GM04503 (cell line): ENCODE results near the gene JAKMIP1.

Source experiments
- DNase-seq: peaks from one replicate; pipeline ENCODE4 v3.0.0-alpha.2; 2012; ENCODE audit warnings: low read depth

The JAKMIP1 gene

GRCh38 chr4:6180841-6181631 lies 19.3 kb downstream of the JAKMIP1 start:
- DNase-seq = no peak

DNA sequence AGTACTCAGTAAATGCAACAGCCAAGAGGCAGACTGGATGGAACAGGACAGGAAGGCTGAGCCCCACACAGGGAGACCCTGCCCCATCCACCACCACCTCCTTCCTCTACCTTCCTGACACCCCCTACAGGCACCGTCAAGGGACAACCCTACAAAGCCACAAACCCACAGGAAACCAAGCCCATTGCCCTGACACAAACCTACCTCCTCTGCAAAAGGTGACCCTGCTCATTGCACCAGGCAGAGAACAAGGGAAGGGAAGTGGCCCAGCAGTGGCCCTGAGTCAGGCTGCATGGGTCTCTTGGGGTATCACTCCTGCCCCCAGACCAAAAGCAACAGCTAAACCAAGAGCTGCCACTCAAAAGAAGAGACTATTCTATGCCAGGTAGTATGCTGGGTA lies 21.0 kb downstream of the JAKMIP1 start:
- DNase-seq = no peak

DNA sequence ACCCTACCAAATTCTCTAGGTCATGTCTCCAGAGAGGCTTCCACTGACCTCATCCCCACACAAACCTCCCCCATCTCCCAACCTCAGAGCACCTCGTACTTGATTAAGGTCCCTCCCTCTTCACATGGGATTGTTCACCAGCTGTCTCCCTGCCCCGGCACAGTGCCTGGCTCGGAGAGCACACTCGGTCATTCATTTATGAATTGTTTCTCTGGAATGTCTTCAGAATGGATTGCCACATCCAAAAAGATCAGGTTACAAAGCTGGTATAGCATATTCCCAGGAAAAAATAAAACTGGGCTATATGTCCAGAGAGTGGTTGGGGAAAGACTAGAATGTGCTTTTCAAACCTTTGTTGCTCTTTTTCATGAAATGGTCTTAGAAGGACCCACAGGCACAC lies 21.6 kb downstream of the JAKMIP1 start:
- no peak for DNase-seq

- DNase-seq = no peak
Measured at GRCh38 chr4:6177587-6178197, 22.7 kb downstream of the JAKMIP1 start.

GRCh38 chr4:6175426-6175825 lies 24.9 kb downstream of the JAKMIP1 start:
- no peak for DNase-seq

GRCh38 chr4:6172927-6173200 lies 27.5 kb downstream of the JAKMIP1 start:
- no peak for DNase-seq

GRCh38 chr4:6172093-6172926 lies 28.0 kb downstream of the JAKMIP1 start:
- no peak for DNase-seq

DNA sequence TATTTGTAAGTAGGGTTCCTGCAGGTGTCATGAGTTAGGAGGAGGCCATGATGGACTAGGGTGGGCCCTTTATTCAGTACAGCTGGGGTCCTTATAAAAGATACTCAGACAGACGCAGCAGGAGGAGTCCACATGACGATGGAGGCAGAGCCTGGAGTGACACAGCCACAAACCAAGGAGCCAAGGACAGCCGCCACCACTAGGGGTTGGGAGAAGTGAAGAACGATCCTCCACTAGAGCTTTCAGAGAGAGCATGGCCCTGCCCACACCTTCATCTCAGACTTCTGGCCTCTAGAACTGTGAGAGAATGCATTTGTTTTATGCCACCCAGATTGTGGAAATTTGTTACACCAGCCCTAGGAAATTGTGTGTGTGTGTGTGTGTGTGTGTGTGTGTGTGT lies 31.1 kb downstream of the JAKMIP1 start:
- DNase-seq = no peak

GRCh38 chr4:6165766-6166165 lies 34.6 kb downstream of the JAKMIP1 start:
- no peak for DNase-seq

DNA sequence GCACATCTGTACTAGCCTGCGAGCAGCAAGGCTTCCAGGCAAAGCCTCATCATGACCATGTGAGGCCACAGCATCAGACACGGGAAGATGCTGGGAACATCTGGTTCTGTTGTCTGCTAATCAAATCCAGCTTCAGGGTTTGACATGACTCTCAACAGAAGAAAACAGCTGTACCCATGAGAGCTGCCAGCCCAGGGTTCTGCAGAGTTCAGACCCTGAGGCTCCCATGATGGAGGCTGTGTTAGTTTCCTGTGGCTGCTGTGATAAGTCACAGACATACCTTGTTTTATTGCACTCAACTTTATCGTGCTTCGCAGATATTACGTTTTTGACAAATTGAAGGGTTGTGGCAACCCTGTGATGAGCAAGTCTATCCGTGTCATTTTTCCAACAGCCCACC lies 37.5 kb downstream of the JAKMIP1 start:
- no peak for DNase-seq

GRCh38 chr4:6161921-6162464 lies 38.4 kb downstream of the JAKMIP1 start:
- no peak for DNase-seq

DNA sequence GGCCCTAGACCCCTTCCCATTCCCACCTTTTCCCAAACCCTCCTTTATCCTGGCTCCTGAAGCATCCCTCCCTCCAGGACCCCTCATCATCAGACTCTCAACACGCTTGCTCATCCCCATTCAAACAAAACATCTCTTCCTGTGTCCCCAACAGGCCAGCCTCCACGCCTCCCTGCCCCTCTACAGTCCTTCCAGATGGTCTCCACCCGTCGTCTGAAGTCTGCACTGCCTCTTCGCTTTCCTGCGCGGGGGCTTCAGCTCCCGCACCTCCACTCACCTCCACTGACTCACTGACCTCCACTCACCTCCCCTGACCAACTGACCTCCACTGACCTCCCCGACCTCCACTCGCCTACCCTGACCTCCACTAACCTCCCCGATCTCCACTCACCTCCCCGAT lies 39.8 kb downstream of the JAKMIP1 start:
- no peak for DNase-seq

GRCh38 chr4:6157926-6158325 lies 42.4 kb downstream of the JAKMIP1 start:
- DNase-seq = no peak

DNA sequence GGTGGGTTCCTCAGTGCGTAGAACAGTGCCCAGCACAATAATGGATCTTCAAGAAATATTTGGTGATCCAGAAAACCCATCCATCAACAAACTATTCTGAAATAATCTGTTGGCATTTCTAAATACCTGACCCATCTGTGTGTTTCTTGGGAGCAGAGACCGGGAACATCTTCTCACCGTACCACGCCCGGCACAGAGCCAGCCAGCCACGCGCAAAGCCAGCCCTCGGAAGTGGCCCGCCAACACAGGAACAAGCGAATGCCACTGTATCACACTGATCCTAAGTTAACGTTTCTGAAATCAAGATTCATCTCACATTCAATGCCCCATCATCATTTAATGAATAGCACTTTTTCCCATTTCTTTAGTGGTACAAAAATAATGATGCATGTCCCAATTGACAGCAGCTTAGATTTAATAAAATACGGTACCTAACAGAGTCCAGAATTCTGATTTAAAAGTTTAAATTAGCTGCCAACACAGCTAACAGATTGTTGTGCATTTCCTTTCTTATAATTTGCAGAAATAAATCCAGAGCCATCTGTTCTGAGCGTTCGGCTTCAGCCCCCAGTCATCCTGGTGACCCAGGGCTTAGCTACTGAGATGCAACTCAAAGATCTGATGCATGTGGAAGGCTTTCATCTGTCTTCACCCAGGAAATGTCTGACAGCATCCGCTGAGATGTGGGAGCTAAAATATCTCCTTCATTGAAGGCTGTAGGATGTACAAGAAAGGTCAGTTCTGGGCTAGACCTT lies 44.2 kb downstream of the JAKMIP1 start:
- no peak for DNase-seq

GRCh38 chr4:6154875-6155274 lies 45.5 kb downstream of the JAKMIP1 start:
- no peak for DNase-seq

DNA sequence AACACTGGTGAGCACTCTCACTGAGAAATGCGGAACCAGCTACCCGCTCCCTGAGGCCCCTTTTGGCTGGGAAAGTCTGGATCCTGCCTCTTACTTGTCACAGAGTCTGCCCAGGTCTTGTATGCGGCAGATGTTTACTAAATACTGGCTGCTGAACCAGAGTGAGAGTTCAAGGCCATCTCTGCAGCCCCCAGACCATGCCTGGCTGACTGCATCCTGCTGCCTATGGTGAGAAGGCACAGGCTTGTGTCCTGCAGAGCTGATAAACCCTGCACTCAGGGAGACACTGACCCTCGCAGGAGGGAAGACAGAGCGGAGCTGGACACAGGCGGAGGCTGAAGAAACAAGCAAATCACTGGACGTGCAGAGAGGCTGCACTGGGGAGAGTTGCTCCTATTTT lies 46.5 kb downstream of the JAKMIP1 start:
- DNase-seq = no peak

- no peak for DNase-seq
Measured at GRCh38 chr4:6152869-6153705, 47.3 kb downstream of the JAKMIP1 start.

- no peak for DNase-seq
Measured at GRCh38 chr4:6150046-6150735, 50.2 kb downstream of the JAKMIP1 start.

GRCh38 chr4:6148506-6149205 lies 51.7 kb downstream of the JAKMIP1 start:
- no peak for DNase-seq

DNA sequence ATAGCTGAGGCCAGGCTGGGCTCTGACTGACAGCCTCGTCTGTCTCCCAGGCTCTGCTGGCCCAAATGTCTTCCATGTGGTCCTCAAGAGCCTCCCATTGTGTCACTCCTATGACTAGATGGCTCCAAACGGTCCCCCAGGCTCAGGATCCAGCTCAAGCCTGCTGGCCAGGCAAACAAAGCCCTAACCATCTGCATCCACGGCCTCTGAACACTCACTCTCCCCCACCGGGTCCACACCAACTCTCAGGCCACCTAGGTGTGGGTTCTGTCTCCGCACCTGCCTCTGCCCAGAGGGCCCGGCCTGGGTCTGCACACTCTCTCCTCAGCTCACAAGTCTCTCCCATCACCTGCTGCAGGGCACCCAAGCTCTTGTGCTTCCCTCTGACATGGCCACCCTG lies 52.9 kb downstream of the JAKMIP1 start:
- no peak for DNase-seq
